Right ventricle myocardium inferior (tissue), 1 donor: ENCODE measurements around the gene CSTF2. TPM values are rescaled to one million over a fixed set of nuclear protein-coding genes. Genes with fewer than 3 reads are reported as not detected.
"Not testable (repeated sequence)": the region's sequence is repeated elsewhere in the genome, so short reads cannot be mapped to it uniquely, and the experiment has no call there.

Experiments used
- ATAC-seq: fragments of 200-7000 bp; cut with Tn5 transposase; one replicate; pipeline ENCODE4 v1.9.1; 2020; ENCODE audit warnings: mild to moderate bottlenecking, moderate library complexity
- DNase-seq: peaks from one replicate; pipeline ENCODE4 v3.0.0; 2021; ENCODE audit errors: missing footprints
- intact Hi-C: fragments of 100-400 bp; cut with DNase I; formaldehyde crosslinking; loops from one replicate; pipeline ENCODE4 v1.11.0; 2022
- long read RNA-seq: library from polyadenylated mRNA; unstranded; transcript quantifications from one replicate; pipeline ENCODE4 v2.0.0, GENCODE V29; 2021
- total RNA-seq: library from RNA; stranded (reverse); fragmentation: NEBNext Ultra II Directional; extraction: Animal tissue kit (Norgen Biotek cat#: 25700); gene quantifications from one replicate; pipeline ENCODE4 v1.2.1, GENCODE V29; 2021
- donor health status: DM: no; HTN: yes; CAD: no; lungs with severe emphysema.

Gene CSTF2, protein sequence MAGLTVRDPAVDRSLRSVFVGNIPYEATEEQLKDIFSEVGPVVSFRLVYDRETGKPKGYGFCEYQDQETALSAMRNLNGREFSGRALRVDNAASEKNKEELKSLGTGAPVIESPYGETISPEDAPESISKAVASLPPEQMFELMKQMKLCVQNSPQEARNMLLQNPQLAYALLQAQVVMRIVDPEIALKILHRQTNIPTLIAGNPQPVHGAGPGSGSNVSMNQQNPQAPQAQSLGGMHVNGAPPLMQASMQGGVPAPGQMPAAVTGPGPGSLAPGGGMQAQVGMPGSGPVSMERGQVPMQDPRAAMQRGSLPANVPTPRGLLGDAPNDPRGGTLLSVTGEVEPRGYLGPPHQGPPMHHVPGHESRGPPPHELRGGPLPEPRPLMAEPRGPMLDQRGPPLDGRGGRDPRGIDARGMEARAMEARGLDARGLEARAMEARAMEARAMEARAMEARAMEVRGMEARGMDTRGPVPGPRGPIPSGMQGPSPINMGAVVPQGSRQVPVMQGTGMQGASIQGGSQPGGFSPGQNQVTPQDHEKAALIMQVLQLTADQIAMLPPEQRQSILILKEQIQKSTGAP
- 6.6 TPM for total RNA-seq
- long read RNA-seq, partial matches to known transcripts: 2 of 5 reads
- long read RNA-seq, other reads (novel, unspliced or antisense): 0 of 5 reads

DNA sequence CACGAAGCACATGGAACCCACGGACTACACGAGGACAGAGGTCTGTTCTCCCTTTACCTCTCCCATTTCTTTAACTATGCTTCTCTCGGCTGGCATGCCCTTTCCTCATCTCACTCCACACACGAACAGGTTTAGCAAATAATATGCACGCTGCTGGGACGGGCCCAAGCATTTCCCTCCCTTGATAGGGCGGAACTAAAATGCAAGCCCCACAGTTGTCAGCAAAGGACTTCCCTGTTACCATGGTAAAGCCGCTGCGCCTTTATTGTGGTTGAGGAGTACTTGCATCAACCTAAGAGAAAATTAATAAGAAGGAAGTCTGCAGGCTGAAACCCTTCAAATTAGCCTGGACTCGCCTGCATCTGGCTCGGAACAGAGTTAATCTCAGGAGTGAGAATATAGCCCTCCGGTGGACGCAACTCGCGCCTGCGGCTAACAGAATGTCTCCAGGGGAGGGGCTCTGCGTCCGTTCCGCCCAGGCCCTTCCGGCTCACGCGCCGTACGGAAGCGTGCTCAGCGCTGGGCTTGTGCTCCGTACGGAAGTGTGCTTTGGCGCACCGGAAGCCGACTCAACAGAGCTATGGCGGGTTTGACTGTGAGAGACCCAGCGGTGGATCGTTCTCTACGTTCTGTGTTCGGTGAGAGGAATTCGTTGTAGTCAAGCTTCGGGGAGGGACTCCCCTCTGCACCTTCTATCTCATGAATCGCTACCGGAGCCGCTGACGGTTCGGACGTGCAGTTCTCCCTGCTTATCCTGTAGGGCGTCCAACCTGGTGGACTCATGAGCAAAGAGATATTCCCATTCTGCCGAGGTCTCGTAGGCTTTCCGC lies at the start of gene CSTF2:
Gene CSTF2 (plus strand): TSS at position 555 of the 830 bp plus-strand sequence. CDS start 26 bp downstream, at position 581.
- ATAC-seq: peak; percentile 100
- DNase-seq: peak; percentile 91
- intact Hi-C loops: no loop called here

DNA sequence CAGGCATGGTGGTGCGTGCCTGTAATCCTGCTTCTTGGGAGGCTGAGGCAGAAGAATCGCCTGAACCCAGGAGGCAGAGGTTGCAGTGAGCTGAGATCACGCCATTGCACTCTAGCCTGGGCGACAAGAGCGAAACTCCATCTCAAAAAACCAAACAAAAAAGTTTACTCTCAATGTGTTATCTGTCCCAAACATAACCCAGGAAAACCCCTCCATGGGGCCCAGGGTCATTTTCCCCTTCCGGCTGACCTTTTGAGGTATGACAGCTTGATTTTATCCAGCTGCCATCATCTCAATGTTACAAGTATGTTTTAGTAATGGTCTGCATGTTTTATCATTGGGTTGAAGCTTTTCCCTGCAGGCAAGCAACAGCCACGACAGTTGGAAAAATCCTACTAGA lies 23.8 kb upstream of the CSTF2 start:
- intact Hi-C loops, ATAC-seq, DNase-seq: not testable (repeated sequence)

DNA sequence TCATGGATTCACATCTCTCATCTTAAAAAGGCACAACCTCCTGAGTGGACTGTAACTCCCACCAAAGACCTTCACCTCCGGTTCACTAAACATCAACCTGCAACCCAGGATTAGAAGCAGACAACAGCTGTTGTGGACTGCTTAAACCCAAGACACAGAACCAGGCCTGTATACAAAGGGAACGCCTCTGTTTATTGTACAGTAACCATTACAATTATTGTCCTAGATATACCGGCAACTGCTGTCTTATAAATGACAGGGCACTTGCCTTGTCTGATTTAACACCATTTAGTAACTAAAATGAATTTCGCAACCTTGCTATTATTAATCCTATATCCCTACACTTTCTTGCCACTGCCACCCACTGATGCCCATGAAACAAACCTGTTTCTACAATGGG lies 22.8 kb upstream of the CSTF2 start:
- intact Hi-C loops: no loop called here
- ATAC-seq: no peak

DNA sequence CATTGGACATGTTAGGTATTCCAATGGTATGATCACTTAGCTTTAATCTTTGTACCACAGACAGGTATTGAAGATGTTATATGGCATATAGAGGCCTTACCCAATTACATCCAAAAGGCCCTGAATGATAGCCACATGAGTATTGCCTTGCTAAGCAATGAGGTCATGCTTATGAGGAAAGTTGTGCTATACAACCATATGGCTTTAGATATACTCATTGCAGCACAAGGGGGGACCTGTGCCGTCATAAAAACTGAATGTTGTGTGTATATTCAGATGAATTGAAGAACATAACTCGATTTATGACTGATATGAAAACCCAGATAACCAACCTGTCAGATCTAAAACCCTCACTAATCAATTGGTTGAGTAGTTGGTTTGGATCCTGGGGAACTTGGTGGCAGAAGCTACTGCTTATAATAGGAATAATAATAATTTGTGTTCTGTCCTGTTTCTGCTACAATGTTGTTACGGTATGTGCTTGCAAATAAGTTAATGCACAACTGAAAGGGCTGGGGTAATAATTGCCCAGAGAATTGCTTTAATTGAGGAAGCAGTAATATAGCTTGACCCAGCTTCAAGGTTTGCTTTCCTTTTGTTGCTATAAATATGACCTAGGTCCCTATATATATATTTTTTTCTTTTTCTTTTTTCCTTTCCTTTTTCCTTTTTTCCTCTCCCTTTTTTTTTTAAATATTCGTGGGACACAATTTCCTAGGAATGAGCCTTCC lies 21.5 kb upstream of the CSTF2 start:
- intact Hi-C loops: no loop called here
- DNase-seq (no peak), ATAC-seq (no peak)

More for the DNA sequence above, 22.8 kb upstream of the CSTF2 start:
- DNase-seq: no peak

DNA sequence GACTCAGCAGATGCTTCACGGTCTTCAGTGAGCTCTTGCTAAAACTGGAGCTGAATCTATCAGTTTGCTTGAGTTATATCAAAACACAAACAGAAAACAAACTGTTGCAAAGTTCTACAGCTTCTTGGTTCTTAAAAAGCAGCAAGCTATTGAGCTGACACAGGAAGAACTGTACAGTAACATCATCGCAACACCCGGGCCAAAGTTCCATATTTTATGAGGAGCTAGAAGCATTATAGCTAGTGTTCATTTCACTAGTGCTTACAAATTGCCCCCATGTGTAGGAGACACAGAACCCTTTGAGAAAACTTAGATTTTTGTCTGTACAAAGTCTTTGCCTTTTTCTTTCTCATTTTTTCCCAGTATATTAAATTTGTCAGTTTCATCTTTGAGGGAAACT lies 17.3 kb upstream of the CSTF2 start:
- no peak for DNase-seq
- ATAC-seq: no peak
- intact Hi-C loops: no loop called here

DNA sequence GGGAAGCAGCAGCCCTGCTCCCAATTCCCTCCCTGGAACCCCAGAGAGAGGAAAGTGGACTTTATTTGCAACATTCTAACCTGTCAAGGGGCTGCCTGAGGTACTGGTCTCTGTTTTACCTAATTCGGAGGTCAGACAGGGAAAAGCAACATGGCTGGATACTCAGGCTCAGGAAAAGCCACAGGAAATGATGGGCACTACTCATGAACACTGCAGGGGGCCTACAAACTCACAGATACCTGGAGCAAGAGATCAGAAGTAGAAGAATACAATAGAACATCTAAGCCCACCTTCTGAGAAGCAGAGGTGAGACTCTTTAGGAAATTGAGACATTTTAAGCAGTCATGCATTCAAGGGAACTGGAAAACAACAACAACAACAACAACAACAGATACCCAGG lies 15.4 kb upstream of the CSTF2 start:
- DNase-seq: no peak
- intact Hi-C loops: no loop called here
- ATAC-seq: no peak

DNA sequence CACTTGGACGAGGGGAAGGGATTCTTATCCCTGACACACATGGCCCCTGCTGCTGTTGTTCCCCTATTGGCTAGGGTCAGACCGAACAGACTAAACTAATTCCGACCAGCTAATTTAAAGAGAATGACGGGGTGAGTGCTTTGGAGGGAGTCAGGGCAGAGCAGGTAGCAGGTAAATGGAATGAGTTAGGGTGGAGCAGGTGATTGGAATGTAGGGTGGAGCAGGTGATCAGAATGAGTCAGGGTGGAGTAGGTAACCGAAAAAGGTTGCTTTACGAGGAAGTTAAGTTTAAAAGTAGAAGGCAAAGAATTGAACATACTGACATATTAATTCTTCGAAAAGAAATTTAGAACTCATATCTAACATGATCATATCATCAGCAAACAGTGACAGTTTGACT lies 11.9 kb upstream of the CSTF2 start:
- intact Hi-C loops, ATAC-seq, DNase-seq: not testable (repeated sequence)

DNA sequence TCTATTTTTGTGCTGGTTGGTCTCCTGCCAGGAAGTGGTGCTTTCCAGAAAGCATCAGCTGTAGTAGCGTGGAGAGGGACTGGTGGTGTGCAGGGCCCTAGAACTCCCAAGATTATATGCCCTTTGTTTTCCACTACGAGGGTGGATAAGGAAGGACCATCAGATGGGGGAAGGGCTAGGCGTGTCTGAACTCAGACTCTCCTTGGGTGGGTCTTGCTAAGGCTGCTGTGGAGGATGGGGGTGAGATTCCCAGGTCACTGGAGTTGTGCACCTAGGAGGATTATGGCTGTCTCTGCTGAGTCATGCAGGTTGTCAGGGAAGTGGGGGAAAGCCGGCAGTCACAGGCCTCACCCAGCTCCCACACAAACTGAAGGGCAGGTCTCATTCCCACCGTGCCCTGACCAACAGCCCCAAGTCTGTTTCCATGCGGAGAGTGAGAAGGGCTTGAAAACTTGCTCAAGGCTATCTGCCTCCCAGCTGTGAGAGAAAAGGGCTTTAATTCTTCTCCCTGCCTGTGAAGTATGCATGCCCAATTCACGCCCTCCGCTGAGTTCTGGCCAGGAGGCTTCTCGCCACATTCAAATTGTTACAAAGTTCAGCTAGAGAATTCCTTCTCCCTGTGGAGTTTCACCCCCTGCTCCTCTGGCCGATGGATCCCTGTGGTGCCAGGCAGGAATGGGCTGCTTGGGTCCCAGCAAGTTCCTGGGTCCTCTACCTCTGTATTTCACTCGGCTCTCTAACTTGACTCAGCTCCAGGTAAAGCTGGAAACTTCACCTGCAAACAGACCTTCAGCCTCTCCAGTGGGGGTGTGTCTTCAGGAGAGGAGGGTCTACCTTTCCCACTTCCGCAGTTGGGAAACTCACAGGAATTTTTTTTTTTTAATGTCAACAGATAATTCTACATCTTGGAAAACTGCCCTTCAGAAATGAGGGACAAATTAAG lies 7.7 kb upstream of the CSTF2 start:
- ATAC-seq (no peak), DNase-seq (no peak)
- intact Hi-C loops: no loop called here

DNA sequence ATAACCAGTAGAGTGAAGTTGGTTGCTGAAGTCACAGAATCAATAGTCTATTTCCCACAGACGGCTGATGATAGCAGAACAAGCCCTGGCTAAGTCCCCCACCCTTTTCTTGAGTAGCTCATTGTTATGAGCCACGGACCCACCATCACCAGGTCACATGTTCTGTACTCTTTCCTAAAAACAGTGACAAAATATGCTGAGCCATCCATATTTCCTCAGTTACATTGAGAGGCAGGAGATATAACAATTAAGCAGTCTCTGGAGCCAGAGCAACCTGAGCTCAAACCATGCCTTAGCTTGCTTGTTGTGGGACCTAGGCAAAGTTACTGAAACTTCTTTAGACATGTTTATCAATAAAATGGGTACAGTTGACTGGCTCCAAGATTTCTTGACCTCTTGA lies 2.9 kb upstream of the CSTF2 start:
- ATAC-seq (no peak), DNase-seq (no peak)
- intact Hi-C loops: no loop called here

DNA sequence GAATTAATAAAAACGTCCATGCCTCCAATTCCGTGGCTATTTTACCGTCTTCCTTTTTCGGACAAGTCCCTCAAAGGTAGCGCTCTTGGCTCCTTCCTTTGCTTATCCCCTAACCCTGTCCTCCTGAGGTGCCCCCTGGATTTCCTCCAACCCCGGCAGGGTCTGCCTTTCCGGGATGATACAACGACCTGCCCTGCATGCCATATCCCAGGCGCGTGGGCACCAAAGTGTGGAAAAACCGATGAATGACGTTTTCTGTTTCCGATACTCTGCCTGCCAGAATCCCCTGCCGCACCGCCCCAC lies 706 bp upstream of the CSTF2 start:
- DNase-seq (no peak), ATAC-seq (no peak)
- intact Hi-C loops: no loop called here

DNA sequence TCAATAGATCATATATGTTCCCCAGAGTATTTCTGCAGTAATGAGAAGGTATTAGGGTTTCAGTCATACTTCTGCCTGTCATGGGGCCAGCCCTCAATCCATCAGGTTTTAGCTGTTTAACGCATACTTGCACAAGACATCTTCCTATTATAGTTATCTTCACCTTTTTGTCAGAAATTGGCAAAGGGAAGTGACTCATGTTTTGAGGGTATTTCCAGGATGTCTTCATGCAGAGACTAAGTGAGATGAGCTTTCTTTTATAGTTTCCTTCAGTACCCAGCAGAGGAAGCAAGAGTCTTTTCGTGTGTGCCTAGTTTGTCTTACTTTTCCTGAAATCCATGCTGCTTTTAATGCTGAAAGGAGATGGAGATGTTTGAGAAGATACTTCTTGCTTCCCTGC lies 9.5 kb downstream of the CSTF2 start:
- intact Hi-C loops: no loop called here
- ATAC-seq: no peak
- DNase-seq: no peak

DNA sequence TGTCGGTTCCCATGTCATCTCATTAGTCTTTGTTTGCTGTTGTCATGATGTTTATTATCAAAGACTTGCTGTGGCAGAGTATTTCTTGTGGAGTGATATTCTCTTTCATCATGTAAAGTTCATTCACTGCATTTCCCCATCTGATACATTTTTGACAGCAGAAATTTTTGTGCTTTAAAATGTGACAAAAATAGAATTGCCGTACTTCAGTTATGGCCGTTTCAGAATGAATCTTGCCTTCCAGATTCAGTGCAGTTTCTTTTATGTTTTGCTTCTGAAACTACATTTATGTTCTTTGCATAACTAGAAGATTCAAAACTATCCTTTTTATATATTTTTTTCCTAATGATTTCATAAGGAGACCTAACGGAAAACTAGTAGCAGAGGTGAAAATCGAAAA lies 10.0 kb downstream of the CSTF2 start:
- intact Hi-C loops: no loop called here
- DNase-seq: no peak
- no peak for ATAC-seq

DNA sequence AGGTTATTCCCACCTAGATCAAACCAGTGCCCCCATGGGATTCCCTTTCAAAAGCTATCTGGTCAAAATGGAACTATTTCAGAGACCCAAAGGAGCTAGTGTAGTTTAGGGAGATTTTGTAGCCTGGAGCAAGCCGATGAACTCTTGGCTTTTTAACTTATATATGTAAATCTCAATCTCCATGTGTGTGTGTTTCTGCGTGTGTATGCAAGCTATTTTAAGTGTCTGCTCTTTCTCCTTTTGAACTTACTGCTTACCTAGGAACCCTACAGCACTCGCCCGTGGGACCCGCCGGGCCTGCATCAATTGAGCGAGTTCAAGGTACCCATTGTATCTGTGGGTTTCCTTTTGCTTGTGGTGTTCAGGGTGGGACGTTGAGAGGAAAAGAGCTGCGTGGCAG lies 10.4 kb downstream of the CSTF2 start:
- ATAC-seq: no peak
- intact Hi-C loops: no loop called here
- no peak for DNase-seq

DNA sequence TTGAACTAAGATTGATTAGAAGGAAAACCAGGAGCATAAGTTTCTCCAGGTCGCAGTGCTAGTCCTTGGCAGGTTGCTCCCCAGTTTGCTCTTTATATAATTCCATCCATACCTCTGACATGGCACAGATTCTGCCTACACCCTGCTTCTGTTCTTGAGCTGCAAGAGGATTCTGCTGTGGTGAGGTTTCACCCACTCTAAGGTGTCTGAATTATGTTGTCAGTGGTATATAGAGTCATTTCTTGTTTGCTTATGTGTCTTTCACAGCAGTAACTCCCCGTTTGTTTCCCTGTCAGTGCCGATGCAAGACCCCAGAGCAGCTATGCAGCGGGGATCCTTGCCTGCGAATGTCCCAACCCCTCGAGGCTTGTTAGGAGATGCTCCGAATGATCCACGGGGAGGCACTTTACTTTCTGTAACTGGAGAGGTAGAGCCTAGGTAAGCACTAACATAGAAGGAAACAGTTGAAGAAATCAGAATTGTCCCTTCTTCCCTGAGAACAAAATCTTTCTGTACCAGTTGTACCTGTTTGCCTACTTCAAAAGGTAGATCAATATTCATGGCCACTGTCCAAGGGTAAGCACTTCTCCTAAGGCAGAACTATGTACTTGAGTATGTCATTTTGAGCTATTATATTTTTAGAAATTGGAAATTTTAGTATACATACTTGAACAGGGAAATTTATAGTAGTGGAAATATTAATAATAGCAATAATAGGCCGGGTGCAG lies 11.2 kb downstream of the CSTF2 start:
- intact Hi-C loops: no loop called here
- no peak for ATAC-seq
- no peak for DNase-seq

DNA sequence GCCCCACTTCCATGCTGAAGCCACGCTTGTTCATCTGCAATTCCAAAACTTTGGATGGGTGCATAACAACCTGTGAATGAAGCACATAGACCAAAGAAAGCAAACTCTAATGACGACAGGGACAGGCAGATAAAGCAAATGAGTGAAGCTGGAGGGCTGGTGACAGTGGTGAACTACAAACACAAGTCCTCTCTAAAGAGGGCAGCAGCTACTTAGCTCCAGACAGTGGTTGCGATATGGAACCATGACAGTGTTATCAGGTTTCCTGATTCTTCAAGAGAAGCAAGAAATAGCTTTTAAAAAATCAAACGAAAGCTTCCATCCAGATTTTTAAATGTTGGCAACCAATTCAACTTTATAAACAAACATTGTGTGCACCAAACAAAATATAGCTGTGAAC lies 30.1 kb downstream of the CSTF2 start:
- ATAC-seq: no peak
- DNase-seq: no peak
- intact Hi-C loops: no loop called here

DNA sequence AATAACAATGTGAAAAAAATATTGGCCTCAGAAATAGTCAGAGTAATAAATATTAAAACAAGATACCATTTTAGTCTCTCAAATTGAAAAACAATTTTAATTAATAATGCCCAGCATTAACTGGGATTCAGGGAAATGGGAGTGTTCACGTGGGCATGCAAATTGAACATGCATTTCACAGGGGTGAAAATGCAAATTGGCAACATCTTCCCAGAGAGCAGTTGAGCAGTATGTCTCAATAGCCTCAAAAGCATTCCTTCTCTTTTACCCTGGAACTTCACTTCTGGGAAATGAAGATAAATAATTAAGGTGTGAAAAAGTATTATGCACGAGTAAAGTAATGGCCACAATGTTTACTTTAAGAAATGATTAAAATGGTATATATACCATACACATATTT lies 32.6 kb downstream of the CSTF2 start:
- DNase-seq (no peak), ATAC-seq (no peak)
- intact Hi-C loops: no loop called here

DNA sequence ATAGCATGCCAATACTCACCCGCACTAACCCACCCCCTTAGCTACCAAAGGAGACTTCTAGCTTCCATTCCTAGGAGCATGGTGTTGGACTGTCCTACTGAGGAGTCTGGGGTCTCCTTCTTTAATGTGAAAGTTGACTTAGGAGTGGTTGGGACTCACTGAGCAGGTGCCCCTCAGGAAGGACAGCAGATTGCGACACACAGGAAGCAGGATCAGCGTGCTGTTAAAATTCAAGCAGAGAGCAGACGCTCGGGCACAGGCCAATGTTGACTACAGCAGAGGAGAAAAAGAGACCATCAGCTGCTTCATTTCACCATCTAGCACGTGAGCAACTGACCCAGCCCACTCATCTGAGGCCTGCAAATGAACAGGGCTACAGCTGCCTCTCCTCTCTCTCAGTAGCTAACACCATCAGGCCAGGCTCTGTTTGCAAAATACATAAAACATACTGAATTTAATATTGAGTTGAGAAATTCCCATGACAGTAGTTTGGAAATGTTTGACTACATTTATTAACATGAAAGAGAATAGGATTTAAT lies 43.2 kb downstream of the CSTF2 start:
- ATAC-seq: no peak
- intact Hi-C loops: no loop called here
- no peak for DNase-seq
